ENCODE results near the gene GABARAPL1.

The GABARAPL1 gene

GRCh38 chr12:10234562-10234961, 21.9 kb downstream of the GABARAPL1 start:
- no peak overlapping the region for H3K27ac ChIP-seq
- no peaks in the 10 kb centered on the region for H3K27me3 ChIP-seq (ENCODE audit: insufficient read depth, low read depth)
- H4K20me1 ChIP-seq (ENCODE audit: insufficient read depth), result no peaks in the 10 kb centered on the region
- TF ChIP-seq CTCF (conservative IDR thresholded peaks at IDR 0.05; ENCODE audit: low read depth, low read length), result no peak
- H3K4me2 ChIP-seq, result no peak overlapping the region
- no peaks in the 10 kb centered on the region for H3K79me2 ChIP-seq (ENCODE audit: insufficient read depth, low read depth)
- H3K36me3 ChIP-seq (ENCODE audit: insufficient read depth), result no peaks in the 10 kb centered on the region
- H2AFZ ChIP-seq (ENCODE audit: low read depth), result no peak overlapping the region
- H3K4me1 ChIP-seq (ENCODE audit: low read depth, poor library complexity, severe bottlenecking), result peaks cover 5% of the 10 kb centered on the region
- H3K4me3 ChIP-seq (IDR thresholded peaks at IDR 0.05; ENCODE audit: insufficient read depth, low read depth, low read length), result no peak overlapping the region
- no peak overlapping the region for H3K9ac ChIP-seq

- H3K27ac ChIP-seq, result no peak overlapping the region
- H3K36me3 ChIP-seq (ENCODE audit: insufficient read depth), result no peaks in the 10 kb centered on the region
- no peak overlapping the region for H3K4me2 ChIP-seq
- peak; percentile 92 for TF ChIP-seq CTCF (conservative IDR thresholded peaks at IDR 0.05; ENCODE audit: low read depth, low read length)
- no peaks in the 10 kb centered on the region for H3K27me3 ChIP-seq (ENCODE audit: insufficient read depth, low read depth)
- H4K20me1 ChIP-seq (ENCODE audit: insufficient read depth), result no peaks in the 10 kb centered on the region
- no peak overlapping the region for H2AFZ ChIP-seq (ENCODE audit: low read depth)
- peaks cover 5% of the 10 kb centered on the region for H3K4me1 ChIP-seq (ENCODE audit: low read depth, poor library complexity, severe bottlenecking)
- no peaks in the 10 kb centered on the region for H3K79me2 ChIP-seq (ENCODE audit: insufficient read depth, low read depth)
- no peak overlapping the region for H3K4me3 ChIP-seq (IDR thresholded peaks at IDR 0.05; ENCODE audit: insufficient read depth, low read depth, low read length)
- H3K9ac ChIP-seq, result no peak overlapping the region
These were observed 23.3 kb downstream of the GABARAPL1 start for GRCh38 chr12:10235761-10236631.

- H3K27me3 ChIP-seq (ENCODE audit: insufficient read depth, low read depth), result peaks cover 2% of the 10 kb centered on the region; the same call in 1 of the 2 replicates
- no peak overlapping the region for H3K4me2 ChIP-seq
- no peaks in the 10 kb centered on the region for H3K36me3 ChIP-seq (ENCODE audit: insufficient read depth)
- no peak overlapping the region for H2AFZ ChIP-seq (ENCODE audit: low read depth)
- no peak overlapping the region for H3K9ac ChIP-seq
- no peaks in the 10 kb centered on the region for H4K20me1 ChIP-seq (ENCODE audit: insufficient read depth)
- no peak overlapping the region for H3K27ac ChIP-seq
- TF ChIP-seq CTCF (conservative IDR thresholded peaks at IDR 0.05; ENCODE audit: low read depth, low read length), result no peak
- no peaks in the 10 kb centered on the region for H3K79me2 ChIP-seq (ENCODE audit: insufficient read depth, low read depth)
- peaks cover 5% of the 10 kb centered on the region for H3K4me1 ChIP-seq (ENCODE audit: low read depth, poor library complexity, severe bottlenecking)
- no peak overlapping the region for H3K4me3 ChIP-seq (IDR thresholded peaks at IDR 0.05; ENCODE audit: insufficient read depth, low read depth, low read length)
These were observed 24.0 kb downstream of the GABARAPL1 start for GRCh38 chr12:10236720-10237119.

GRCh38 chr12:10238526-10238925, 25.8 kb downstream of the GABARAPL1 start:
- H3K27ac ChIP-seq, result no peak overlapping the region
- no peak for TF ChIP-seq CTCF (conservative IDR thresholded peaks at IDR 0.05; ENCODE audit: low read depth, low read length)
- no peak overlapping the region for H3K9ac ChIP-seq
- no peak overlapping the region for H2AFZ ChIP-seq (ENCODE audit: low read depth)
- H3K4me3 ChIP-seq (IDR thresholded peaks at IDR 0.05; ENCODE audit: insufficient read depth, low read depth, low read length), result no peak overlapping the region
- no peaks in the 10 kb centered on the region for H3K36me3 ChIP-seq (ENCODE audit: insufficient read depth)
- H3K4me1 ChIP-seq (ENCODE audit: low read depth, poor library complexity, severe bottlenecking), result peaks cover 10% of the 10 kb centered on the region
- H3K27me3 ChIP-seq (ENCODE audit: insufficient read depth, low read depth), result peaks cover 14% of the 10 kb centered on the region; the same call in 1 of the 2 replicates
- no peaks in the 10 kb centered on the region for H4K20me1 ChIP-seq (ENCODE audit: insufficient read depth)
- H3K79me2 ChIP-seq (ENCODE audit: insufficient read depth, low read depth), result no peaks in the 10 kb centered on the region
- H3K4me2 ChIP-seq, result no peak overlapping the region

Data from KMS-11 (cell line).